ENCODE measurements around the gene RGS8. TPM values are rescaled to one million over a fixed set of nuclear protein-coding genes. Genes with fewer than 3 reads are reported as not detected.

Gene RGS8
- total RNA-seq, 1 experiment from 2014 or later: not detected

DNA sequence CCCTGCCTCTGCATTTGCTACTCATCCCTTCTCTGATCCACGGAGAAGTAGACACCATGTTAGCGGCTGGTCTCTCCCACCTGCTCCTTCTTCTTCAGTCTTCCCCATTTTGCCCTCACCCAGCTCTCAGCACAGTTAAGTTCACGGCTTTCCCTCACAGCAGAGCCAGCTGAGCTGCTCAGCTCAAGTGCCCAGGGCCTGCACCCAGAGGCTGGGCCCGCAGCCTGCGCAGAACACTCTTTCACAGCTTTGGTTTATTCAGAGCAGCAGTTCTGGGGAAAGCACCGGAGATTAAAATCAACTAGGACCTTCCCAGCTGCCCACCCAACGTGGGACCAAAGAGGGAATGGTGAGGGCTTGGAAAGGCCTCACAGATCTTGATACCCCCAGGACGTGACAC is 41.9 kb downstream of the RGS8 start:
- intact Hi-C loops (cut with micrococcal nuclease; ENCODE audit: unreplicated experiment): no loop called here
- Histone ChIP-seq H3K27ac (no peak overlapping the region), H2AFZ (no peak overlapping the region), H3K4me2 (no peak overlapping the region), H3K4me3 (no peak overlapping the region), H3K4me1 (replicated peaks; ENCODE audit: insufficient read depth) (no peaks in the 10 kb centered on the region), H3F3A (ENCODE audit: insufficient read depth, low read depth) (no peaks in the 10 kb centered on the region; the same call in 1 of the 2 replicates), H3K9me2 (ENCODE audit: insufficient read depth) (no peaks in the 10 kb centered on the region), H3K79me2 (ENCODE audit: low read depth) (no peaks in the 10 kb centered on the region), H4K20me1 (ENCODE audit: insufficient read depth) (no peaks in the 10 kb centered on the region), H3K36me3 (ENCODE audit: low read depth) (no peaks in the 10 kb centered on the region), H3K27me3 (ENCODE audit: insufficient read depth, low read depth) (no peaks in the 10 kb centered on the region), H3K9me3 (ENCODE audit: insufficient read depth, low read depth) (no peaks in the 10 kb centered on the region)
- no peak for TF ChIP-seq EZH2 (IDR thresholded peaks at IDR 0.05; ENCODE audit: low read depth)
- TF ChIP-seq, protein P1, sequence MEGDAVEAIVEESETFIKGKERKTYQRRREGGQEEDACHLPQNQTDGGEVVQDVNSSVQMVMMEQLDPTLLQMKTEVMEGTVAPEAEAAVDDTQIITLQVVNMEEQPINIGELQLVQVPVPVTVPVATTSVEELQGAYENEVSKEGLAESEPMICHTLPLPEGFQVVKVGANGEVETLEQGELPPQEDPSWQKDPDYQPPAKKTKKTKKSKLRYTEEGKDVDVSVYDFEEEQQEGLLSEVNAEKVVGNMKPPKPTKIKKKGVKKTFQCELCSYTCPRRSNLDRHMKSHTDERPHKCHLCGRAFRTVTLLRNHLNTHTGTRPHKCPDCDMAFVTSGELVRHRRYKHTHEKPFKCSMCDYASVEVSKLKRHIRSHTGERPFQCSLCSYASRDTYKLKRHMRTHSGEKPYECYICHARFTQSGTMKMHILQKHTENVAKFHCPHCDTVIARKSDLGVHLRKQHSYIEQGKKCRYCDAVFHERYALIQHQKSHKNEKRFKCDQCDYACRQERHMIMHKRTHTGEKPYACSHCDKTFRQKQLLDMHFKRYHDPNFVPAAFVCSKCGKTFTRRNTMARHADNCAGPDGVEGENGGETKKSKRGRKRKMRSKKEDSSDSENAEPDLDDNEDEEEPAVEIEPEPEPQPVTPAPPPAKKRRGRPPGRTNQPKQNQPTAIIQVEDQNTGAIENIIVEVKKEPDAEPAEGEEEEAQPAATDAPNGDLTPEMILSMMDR (conservative IDR thresholded peaks at IDR 0.05): no peak
- CTCF ChIA-PET: no interaction called here
- POLR2A ChIA-PET (ENCODE audit: unreplicated experiment): no interaction called here
- no TSS peak for BruUV-seq (replicated peaks)
- no peak for DNase-seq

DNA sequence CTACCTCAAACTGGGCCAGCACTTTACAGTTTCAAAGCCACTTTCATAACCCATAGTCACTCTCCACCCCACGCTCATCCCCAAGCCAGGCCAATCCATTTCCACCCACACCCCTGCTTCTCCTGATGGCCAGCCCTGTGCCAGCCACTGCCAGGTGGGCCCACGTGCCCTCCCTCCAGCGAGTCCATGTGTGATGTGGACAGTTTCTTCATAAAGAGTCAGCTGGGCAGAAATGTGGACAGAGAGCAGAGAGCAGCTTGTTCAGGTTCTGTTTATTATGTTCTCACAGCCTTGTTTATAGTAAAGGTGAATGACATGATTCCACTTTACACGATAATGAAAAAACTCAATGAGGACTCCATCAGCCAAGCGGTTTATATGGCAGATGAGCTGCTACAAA is 42.8 kb downstream of the RGS8 start:
- DNase-seq: no peak
- ChIA-PET POLR2A (ENCODE audit: unreplicated experiment) (no interaction called here), CTCF (no interaction called here)
- H3K4me2 ChIP-seq: no peak overlapping the region
- no peaks in the 10 kb centered on the region for H3K9me2 ChIP-seq (ENCODE audit: insufficient read depth)
- H3K27me3 ChIP-seq (ENCODE audit: insufficient read depth, low read depth): no peaks in the 10 kb centered on the region
- no TSS peak for BruUV-seq (replicated peaks)
- no peak overlapping the region for H3K27ac ChIP-seq
- H2AFZ ChIP-seq: no peak overlapping the region
- no peaks in the 10 kb centered on the region for H3K79me2 ChIP-seq (ENCODE audit: low read depth)
- no peaks in the 10 kb centered on the region for H3K9me3 ChIP-seq (ENCODE audit: insufficient read depth, low read depth)
- H3K36me3 ChIP-seq (ENCODE audit: low read depth): no peaks in the 10 kb centered on the region
- H4K20me1 ChIP-seq (ENCODE audit: insufficient read depth): no peaks in the 10 kb centered on the region
- no peaks in the 10 kb centered on the region; the same call in 1 of the 2 replicates for H3F3A ChIP-seq (ENCODE audit: insufficient read depth, low read depth)
- no peak for TF ChIP-seq EZH2 (IDR thresholded peaks at IDR 0.05; ENCODE audit: low read depth)
- TF ChIP-seq, protein P1 (conservative IDR thresholded peaks at IDR 0.05): no peak
- no peaks in the 10 kb centered on the region for H3K4me1 ChIP-seq (replicated peaks; ENCODE audit: insufficient read depth)
- no peak overlapping the region for H3K4me3 ChIP-seq
- intact Hi-C loops (cut with micrococcal nuclease; ENCODE audit: unreplicated experiment): no loop called here

DNA sequence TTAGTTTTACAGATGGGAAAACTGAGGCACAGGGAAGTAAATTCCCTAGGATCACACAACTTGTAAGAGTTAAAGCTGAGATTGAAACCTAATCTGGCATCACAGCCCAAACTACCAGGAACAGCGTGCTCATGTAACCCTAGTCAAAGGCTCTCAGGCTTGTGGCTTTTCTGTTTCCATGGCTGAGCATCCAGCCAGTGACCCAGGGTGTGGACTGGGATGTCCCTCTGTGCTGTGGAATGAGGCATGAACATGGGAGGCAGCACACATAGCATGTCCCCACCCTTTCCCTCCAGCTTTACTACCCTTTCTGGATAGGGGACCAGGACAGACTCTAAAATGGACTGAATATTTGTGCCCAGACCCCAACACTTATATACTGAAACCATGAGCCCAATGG is 45.1 kb downstream of the RGS8 start:
- intact Hi-C loops (cut with micrococcal nuclease; ENCODE audit: unreplicated experiment): no loop called here
- H3K4me3 ChIP-seq: no peak overlapping the region
- no peak overlapping the region for H2AFZ ChIP-seq
- H3K4me2 ChIP-seq: no peak overlapping the region
- DNase-seq: no peak
- ChIA-PET CTCF (no interaction called here), POLR2A (ENCODE audit: unreplicated experiment) (no interaction called here)
- no peaks in the 10 kb centered on the region for H3K79me2 ChIP-seq (ENCODE audit: low read depth)
- H3K9me2 ChIP-seq (ENCODE audit: insufficient read depth): no peaks in the 10 kb centered on the region
- no peak for TF ChIP-seq EZH2 (IDR thresholded peaks at IDR 0.05; ENCODE audit: low read depth)
- TF ChIP-seq, protein P1 (conservative IDR thresholded peaks at IDR 0.05): no peak
- H3K27me3 ChIP-seq (ENCODE audit: insufficient read depth, low read depth): no peaks in the 10 kb centered on the region
- H4K20me1 ChIP-seq (ENCODE audit: insufficient read depth): no peaks in the 10 kb centered on the region
- no TSS peak for BruUV-seq (replicated peaks)
- no peaks in the 10 kb centered on the region for H3K4me1 ChIP-seq (replicated peaks; ENCODE audit: insufficient read depth)
- no peaks in the 10 kb centered on the region; the same call in 1 of the 2 replicates for H3F3A ChIP-seq (ENCODE audit: insufficient read depth, low read depth)
- H3K36me3 ChIP-seq (ENCODE audit: low read depth): no peaks in the 10 kb centered on the region
- H3K9me3 ChIP-seq (ENCODE audit: insufficient read depth, low read depth): no peaks in the 10 kb centered on the region
- H3K27ac ChIP-seq: no peak overlapping the region
